ENCODE results near the gene ZAR1L.

ZAR1L gene

DNA sequence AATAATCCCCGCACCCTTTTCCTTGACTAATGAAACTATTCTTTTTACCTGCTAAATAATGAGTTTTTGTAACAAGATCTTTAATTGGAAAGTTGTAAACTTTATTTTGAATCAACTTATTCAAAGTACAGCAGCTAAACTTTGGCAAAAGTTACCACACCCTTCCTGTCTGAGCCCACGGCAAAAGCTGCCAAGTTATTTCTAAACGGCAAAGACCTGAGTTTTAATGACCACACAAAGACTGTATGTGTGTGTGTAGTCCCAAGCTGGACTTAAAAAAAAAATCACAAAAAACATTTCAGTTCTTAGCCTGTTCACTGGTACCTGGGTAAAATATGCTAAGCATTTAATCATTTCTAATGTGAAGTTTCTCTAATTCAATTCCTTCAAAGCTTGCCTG lies 60.7 kb downstream of the ZAR1L start:
- no peak for DNase-seq

DNA sequence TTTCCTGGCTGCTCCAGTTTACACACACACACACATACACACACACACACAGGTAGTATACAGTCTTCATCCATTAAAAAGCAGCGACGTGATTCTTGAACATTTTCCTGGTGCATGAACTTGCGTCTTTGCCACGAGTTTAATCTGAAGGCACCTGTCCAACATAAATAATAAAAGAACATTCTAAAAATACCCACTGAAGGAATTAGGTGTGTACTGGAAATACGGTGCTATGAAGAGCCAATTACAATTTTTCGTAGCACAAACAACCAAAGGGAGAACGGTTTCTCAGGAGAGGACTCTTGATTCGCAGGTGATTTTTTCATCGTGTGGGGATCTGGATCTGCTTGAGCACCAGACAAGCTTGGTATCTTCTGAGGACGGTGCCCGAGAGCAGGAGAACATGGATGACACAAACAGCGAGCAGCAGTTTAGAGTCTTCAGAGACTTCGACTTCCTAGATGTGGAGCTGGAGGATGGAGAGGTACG lies 61.2 kb downstream of the ZAR1L start:
- no peak for DNase-seq
